Cardiac septum (tissue), 1 donor: ENCODE data around the gene PTPRN. TPM values are rescaled to one million over a fixed set of nuclear protein-coding genes. Genes with fewer than 3 reads are reported as not detected.

ENCODE experiments used
- DNase-seq: peaks from one replicate; pipeline ENCODE4 v3.0.0-alpha.2; 2020; ENCODE audit warnings: low spot score
- intact Hi-C: fragments of 100-400 bp; cut with DNase I; formaldehyde crosslinking; loops from one replicate; pipeline ENCODE4 v1.14.0; 2022
- long read RNA-seq: library from polyadenylated mRNA; unstranded; transcript quantifications from one replicate; pipeline ENCODE4 v2.0.0, GENCODE V29; 2021
- total RNA-seq: library from RNA; stranded (reverse); fragmentation: NEBNext Ultra II Directional; extraction: Animal tissue kit (Norgen Biotek cat#: 25700); gene quantifications from one replicate; pipeline ENCODE4 v1.2.1, GENCODE V29; 2021
- donor health status: DM: no; HTN: no; CAD: no.

The PTPRN gene
- 0.97 TPM for total RNA-seq
- long read RNA-seq, partial matches to known transcripts = 2 of 2 reads
- long read RNA-seq, other reads (novel, unspliced or antisense) = 0 of 2 reads

DNA sequence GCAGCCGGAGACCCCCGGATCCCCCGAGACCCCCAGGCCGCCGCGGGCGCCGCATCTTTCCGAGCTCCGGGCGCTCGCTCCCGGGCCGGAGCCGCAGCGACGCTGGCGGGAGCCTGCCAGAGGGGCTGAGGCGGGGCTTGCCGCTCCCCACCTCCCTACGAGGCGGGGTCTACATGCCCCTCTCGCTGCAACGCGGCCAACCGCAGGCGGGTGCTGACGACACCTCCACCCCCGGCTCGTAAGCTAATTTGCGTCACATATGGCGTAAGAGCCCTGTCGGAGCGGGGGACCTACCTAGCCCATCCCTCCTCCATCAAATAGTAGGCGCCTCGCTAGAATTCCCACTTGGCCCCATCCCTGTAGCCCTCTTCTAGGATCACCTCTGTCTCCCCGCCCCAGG lies at the start of gene PTPRN:
TSS of gene PTPRN (minus strand) at position 124 of the 400 bp plus-strand sequence. CDS start at position 55, 69 bp downstream.
- intact Hi-C loops = loop anchor here (5.0 kb wide), 1 partner anchor 42 kb away; no protein-coding TSS in a partner anchor
- DNase-seq = no peak

DNA sequence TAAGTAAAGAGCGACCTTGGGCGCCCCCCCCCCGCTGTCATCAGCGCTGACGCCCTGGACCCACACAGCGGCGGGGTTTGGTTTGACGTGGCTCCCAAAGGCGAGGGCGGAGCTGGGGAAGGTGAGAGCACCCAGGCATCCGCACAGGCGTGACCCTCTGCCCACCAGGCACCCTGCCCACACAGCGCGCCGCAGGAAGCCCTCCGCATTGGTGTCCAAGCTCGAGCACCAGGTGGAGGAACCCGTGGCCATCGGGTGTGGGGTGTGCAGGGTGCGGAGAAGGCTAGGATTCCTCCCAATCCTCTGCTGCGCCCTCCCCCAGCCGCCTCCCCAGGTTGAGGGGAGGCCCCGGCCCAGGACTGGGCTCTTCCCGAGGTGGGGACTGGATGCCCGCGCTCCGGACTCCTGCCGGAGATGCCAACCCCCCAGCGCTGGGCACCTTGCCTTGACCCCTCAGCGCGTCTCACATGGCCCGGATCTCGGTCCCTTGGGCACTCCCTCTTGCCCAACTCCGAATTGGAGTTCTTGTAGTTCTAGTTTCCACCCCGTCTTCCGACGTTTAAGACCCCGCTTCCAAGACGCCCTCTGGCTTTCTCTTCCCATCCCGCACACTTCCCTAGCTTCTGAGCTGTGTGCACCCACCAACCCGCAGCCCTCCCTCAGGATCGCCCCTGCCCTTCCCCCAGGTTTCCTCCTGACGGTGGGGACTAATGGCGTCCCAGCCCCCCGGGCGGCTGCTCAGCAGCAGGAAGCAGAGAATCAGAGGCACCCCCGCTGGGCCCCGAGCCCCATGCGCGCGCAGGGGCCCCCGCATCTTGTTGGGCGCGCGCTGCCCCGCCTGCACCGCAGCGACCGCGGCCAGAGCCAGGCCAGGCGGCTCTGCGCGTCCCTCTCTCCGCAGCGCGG lies 49.2 kb upstream of the PTPRN start:
- DNase-seq = no peak
- intact Hi-C loops = no loop called here

DNA sequence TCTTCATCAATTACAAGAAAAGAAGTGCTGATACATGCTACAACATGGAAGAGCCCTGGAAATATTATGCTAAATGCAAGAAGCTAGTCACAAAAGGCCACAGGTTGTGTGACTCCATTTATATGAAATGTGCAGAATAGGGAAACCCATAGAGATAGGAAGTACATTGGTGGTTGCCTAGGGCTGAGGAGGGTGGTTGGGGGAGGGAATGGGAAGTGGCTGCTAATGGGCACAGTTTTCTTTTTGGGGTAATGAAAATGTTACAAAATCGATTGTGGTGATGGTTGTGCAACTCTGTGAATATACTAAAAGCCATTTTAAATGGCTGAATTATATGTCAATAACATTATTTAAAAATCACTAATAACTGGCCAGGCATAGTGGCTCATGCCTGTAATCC lies 47.6 kb upstream of the PTPRN start:
- intact Hi-C loops = no loop called here
- DNase-seq = no peak

DNA sequence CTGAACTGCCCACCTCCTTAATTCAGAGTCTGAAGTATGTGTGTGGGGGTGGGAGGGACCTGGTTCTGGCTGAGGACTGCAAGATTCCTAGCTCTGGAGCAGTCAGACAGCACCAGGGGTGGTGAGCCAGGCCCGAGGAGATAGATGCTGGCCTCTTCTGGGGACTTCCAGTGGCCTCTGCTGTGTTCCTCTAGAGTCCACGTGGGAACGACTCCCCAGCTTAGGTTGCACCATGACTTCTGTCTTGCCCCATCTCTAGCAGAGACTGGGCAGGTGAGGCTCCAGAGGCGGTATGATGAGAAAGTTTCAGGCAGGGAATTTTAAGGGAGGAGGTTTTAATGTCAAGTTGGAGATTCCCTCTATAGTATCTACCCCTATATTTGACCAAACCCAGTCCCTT lies 45.4 kb upstream of the PTPRN start:
- DNase-seq = no peak
- intact Hi-C loops = no loop called here

DNA sequence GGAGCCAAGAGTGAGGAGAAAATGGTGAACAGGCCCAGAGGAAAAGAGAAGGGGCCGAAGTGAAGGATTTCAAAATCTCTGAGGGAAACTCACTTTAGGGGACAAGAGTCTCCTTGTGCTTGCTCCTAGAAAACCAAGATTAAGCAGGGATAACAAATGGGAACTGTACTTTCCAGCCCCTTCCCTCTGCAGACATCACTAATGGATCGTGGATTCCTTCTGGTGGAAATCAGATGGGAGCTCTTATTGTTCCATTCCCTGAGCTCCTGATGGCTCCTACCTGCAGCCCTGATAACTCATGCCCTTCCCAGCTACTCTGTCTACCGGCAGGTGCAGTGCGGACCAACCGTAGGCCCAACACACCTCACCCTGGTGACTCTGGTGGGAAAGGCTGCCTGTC lies 43.9 kb upstream of the PTPRN start:
- intact Hi-C loops = no loop called here
- DNase-seq = no peak

DNA sequence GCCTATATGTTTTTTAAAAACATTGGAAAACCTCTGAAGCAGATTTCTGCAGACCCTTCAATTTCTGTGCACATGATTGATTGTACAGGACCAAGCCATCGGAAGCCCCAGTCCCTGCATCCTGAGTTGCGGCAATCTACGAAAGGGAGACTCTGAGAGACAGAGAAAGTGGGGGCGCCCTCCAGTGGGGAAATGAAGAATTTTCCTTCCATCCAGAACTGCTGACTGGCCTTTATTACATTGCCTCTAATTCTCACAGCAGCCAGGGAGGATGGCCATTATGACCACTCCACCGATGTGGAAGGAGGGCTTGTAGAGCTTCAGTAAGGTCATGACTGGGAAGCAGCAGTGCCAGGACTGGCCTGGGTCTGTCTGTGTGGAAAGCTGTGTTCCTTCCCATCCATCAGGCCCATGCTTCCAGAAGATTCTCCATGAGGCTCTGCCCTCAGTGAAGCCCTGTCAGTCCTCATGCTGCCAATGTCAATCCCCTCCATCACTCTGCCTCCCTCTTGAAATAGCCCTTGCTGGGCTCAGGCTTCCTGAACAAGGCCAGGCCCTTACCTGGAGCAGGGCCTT lies 43.3 kb upstream of the PTPRN start:
- no peak for DNase-seq
- intact Hi-C loops = no loop called here

DNA sequence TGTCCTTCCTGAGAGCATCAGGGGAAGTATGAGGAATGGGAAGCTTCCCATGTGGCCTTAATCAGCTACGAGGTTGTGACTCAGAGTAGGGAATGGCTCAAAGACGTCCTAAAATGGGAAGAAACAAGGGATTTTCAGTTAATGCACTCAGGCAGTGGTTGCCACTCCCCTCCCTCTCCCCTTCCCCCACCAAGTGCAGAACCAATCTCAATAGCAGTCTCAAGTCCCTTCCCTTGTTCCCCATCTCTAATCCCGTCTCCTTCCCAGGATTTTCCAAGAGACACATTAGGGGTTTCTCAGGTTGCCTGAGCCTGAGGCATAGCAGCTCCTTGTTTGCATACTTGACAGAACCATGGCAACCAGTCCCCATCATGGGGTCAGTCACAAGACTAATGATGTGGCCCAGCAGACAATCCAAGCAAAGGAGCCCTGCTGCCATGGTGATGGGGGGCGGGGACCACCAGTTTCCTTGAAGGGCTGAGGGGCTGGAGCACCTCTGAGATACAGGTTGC lies 41.6 kb upstream of the PTPRN start:
- intact Hi-C loops = no loop called here
- no peak for DNase-seq

DNA sequence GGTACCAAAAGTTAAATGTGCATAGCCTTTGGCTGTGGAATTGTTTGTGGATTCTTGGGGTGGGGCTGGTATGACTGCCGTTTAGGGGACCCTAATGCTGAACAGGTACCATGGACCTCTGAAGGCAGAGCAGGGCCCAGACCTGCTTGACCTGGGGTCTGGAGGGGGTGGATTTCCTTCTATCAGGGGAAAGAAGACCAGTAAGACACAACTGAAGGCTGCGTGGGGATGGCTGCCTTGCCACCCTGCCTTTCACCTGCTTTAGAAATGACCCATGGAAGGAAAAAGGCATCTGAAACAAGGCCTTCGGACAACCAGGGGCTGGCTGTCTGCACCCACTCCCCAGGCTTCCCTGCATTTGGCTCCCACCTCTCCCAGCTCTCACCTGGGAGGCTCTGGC lies 41.0 kb upstream of the PTPRN start:
- DNase-seq = no peak
- intact Hi-C loops = no loop called here

DNA sequence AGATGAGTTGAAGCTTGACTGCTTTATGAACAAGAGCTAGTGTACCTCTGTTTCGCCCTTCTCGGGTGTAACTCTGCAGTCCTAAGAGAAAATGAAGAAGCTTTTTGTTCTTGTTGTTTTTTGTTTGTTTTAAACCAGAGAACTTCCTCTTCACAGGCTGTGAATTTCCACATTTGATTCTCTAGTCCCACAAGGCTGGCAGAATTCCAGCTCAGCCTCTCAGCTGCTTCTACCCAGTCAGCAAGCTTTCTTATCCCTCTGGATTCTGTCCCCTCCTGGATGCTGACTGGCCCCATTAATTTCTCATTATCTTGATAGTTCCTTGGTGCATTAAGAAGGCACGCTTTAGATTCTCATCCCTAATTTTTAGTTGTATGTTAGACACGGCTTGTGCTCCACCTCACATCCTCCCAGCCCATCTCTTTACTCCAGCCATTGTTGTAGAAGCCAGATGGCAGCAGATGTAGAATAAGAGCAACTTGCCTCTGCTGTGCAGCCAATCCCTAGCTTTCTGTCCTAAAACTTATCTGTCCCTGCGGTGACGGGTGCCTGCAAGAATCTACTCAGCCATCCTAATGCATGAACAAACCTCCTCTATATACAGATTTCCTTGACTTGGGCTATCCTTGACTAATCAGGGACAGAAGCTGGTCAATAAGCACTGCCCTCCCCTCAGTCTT lies 35.7 kb upstream of the PTPRN start:
- DNase-seq = no peak
- intact Hi-C loops = no loop called here

DNA sequence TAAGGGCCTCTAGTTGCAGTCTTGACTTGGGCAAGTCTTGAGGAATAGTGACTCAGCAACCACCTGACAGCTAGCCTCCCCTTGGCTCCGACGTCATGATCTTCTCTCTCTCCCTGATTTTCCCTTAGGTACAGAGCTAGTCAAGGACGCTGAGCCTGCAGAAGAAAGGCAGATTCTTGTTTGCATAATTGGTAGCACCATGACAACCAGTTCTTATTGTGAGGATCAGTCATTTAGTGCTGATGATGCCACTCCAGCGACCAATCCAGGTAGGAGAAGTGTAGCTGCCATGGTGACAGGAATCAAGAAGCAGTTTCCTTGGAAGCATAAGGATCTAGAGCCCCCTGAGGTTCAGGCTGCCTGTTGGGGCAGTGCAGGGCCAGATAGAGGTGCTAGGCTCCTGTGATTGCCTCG lies 26.2 kb upstream of the PTPRN start:
- no peak for DNase-seq
- intact Hi-C loops = no loop called here

DNA sequence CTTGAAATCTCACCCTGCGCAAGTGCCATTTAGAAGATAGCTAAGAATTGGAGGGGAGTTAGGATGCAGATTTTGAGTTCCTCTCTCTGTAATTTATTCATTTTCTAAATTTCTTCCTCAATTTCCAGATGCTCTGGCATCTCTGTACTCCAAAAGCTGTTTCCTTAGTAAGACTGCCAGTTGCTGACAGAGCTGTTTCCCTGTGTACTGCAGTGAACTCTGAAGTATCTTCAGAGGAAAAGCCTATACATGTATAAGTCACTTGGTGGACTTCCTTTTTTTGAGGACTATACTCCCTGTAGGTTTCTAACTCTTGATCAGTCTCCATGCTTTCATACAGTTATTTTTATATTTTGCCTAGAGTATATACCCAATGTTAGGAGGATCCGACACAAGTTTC lies 24.9 kb upstream of the PTPRN start:
- DNase-seq = no peak
- intact Hi-C loops = no loop called here

DNA sequence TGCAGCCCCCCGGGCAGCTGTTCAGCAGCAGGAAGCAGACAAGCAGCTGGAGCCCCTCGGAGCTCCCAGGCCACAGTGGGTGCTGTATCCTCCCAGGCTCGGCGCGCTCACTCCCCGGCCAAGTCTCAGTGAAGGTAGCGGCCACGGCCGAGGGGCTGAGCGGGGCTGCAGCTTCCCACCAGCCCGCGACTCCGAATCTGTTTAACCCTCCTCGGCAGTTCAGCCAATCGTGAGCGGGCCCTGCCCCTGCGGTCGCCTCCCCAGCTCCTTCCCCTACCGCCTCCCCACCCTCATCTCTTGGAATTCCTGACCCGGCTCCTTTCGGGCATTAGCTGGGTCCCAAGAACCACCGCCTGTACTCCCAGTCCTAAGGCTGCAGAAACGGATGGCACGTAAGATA lies 23.3 kb upstream of the PTPRN start, which contains the start of gene RESP18:
TSS of gene RESP18 (minus strand) at position 203 of the 400 bp plus-strand sequence.
- DNase-seq = no peak
- intact Hi-C loops = no loop called here

DNA sequence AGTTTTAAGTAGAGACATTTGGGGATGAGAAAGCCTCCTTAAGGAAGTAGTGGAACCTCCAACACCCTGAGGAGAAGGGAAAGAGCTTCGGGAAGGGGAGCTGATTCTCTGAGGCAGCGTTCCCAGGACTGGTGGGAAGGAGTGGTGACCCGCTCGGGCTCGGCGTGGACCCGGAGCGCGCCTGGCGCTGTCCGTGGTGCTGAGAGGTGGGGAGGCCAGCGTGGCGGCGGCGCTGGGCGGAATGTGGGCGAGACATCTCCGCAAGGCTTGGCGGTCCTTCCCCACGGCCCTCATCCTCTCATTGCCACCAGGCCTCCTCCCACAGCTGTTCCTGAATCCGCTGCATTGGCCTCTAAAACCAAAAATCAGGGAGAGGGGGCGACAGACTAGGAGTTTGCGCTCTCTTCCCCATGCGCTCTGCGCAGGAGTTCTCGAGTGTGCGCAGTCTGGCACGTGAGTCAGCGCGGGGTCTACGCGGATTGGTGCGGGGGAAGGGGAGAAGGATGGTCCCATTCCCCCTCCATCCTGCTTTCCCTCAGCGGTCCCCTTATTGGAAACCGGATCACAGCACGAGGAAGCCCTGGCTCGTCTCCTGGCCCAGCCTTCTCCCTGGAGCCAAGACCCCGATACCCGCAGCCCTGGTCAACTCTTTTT lies 22.5 kb upstream of the PTPRN start:
- intact Hi-C loops = no loop called here

DNA sequence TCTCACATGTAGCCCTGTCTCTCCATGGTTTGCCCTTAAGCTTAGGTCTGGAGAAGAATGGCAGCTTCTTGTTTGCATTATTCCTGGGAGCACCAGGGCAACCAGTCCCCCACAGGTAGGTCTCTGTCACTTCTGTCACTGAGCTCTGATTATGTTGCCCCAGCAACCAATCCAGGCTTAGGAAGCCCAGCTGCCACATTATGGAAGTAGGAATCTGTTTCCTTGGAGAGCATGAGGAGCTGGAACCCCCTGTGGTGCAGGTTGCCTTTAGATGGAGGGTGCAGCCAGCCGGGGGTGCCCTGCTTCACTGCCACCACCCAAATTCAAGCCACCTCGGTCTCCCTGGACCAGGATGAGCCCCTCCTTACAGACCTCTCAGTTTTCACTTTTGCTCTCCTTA lies 18.5 kb upstream of the PTPRN start:
- DNase-seq = no peak
- intact Hi-C loops = no loop called here

More for the DNA sequence above, 22.5 kb upstream of the PTPRN start:
- no peak for DNase-seq

DNA sequence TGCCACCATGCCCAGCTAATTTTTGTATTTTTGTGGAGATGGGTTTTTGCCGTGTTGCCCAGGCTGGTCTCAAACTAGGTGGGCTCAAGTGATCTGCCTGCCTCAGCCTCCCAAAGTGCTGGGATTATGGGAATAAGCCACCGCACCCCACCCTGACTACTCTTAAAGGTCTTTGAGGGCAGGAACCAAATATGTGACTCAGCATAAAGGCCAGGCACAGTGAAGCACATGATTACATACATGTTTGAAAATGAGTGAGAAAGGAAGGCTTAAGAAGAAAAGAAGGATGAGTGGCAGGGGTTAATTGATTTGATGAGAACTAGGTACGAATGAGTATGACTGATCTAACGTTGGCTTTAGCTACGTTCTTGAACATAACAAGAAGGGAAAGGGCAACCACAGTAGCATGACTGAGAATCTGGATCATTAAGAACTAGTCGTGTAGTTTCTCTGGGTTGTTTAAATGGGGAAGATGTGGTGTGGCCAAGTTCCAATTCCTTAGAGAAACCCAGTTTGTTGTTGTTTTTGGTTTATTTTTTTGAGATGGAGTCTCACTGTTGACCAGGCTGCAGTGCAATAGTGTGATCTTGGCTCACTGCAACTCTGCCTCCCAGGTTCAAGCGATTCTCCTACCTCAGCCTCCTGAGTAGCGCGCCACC lies 16.6 kb upstream of the PTPRN start:
- DNase-seq = no peak
- intact Hi-C loops = no loop called here

DNA sequence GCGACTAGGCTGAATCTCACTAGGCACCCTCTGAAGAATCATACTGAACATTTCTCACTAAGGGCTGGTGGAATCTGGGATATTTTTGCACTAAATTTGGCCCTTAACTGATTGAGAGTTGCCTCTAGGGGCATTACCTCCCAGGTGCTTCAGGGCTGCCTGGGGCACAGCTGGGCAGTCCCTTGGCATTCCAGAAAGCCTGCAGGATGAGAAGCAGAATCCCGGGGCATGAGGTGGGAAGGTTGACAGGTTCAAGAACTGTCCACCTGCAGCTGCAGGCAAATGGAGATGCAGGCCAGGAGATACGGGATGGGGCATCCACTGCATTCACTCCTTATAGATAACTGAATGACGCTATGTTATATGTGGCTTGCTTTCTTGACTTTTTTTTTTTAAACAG lies 15.9 kb upstream of the PTPRN start:
- DNase-seq = no peak
- intact Hi-C loops = no loop called here

DNA sequence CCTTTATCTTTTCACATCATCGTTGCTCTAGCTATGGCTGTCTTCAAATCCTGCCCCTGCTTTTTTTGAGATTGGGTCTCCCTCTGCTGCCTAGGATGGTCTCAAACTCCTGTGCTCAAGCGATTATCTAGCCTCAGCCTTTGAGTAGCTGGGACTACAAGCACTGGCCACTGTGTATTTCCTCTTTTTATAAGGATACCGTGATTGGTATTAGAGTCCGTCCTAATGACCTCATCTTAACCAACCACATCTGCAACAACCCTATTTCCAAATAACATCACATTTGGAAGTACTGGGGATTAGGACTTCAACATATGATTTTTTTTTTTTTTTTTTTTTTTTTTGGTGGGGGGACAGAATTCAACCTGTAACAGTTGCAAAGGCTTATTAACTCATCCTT lies 14.2 kb upstream of the PTPRN start:
- no peak for DNase-seq
- intact Hi-C loops = no loop called here

DNA sequence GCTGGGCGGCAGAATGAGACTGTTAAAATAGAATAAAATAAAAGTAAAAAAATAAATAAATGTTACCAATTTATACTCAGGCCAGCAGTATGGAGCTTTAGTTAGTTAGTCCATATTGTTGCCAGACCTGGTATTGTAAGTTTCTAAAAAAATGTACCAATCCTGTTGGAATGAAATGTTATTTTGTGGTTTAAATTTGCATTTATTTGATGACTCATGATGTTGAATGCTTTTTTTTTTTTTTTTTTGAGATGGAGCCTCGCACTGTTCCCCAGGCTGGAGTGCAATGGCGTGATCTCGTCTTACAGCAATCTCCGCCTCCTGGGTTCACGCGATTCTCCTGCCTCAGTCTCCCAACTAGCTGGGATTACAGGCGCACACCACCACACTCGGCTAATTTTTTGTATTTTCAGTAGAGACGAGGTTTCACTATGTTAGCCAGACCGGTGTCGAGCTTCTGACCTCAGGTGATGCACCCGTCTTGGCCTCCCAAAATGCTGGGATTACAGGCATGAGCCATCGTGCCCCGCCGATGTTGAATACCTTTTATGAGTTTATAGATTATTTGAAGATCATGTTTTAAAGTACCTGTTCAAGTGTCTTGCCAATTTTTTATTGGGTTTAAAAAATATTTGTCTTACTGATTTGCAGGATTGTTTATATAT lies 5.7 kb upstream of the PTPRN start:
- no peak for DNase-seq
- intact Hi-C loops = no loop called here
